Natural killer cell (primary cell): ENCODE measurements around the gene LSM12. TPM values are rescaled to one million over a fixed set of nuclear protein-coding genes. Genes with fewer than 3 reads are reported as not detected.
"Not testable (repeated sequence)": the region's sequence is repeated elsewhere in the genome, so short reads cannot be mapped to it uniquely, and the experiment has no call there.

ENCODE experiments used
- ATAC-seq, 3 donors: fragments of 150-1000 bp in 2 of 3; fragments of 200-7000 bp in 1 of 3; cut with Tn5 transposase; 1 replicate in 1 of 3; 2 replicates in 2 of 3; pipeline ENCODE4 v1.10.0; 2021; ENCODE audit warnings: mild to moderate bottlenecking in 2 of 3, moderate library complexity in 2 of 3
- DNase-seq, 2 donors: peaks; one replicate each; pipeline versions ENCODE4 v3.0.0 to v3.0.0-alpha.2; 2013 to 2021; ENCODE audit warnings: mixed read lengths in 1 of 2
- H3K27ac ChIP-seq: one replicate; pipeline ENCODE4 v1.5.1; 2013; ENCODE audit warnings: mild to moderate bottlenecking, low read length
- H3K27me3 ChIP-seq: one replicate; pipeline ENCODE4 v1.6.1; 2013; ENCODE audit warnings: low read length; ENCODE audit not compliant: control insufficient read depth, insufficient read depth
- H3K36me3 ChIP-seq: one replicate; pipeline ENCODE4 v1.6.1; 2013; ENCODE audit warnings: low read length; ENCODE audit not compliant: control insufficient read depth, insufficient read depth
- H3K4me1 ChIP-seq: one replicate; pipeline ENCODE4 v1.6.1; 2013; ENCODE audit warnings: low read length; ENCODE audit not compliant: control insufficient read depth, insufficient read depth
- H3K4me3 ChIP-seq: one replicate; pipeline ENCODE4 v1.5.1; 2013; ENCODE audit warnings: low read length
- H3K9me3 ChIP-seq: one replicate; pipeline ENCODE4 v1.6.1; 2013; ENCODE audit warnings: low read length; ENCODE audit not compliant: control insufficient read depth, insufficient read depth
- H3K27ac Mint-ChIP-seq, 2 donors: one replicate each; pipeline ENCODE4 v1.8.0; 2022; ENCODE audit warnings: mild to moderate bottlenecking in 2 of 2, mixed read lengths in 2 of 2, moderate library complexity in 1 of 2
- H3K27me3 Mint-ChIP-seq, 2 donors: one replicate each; pipeline ENCODE4 v1.8.0; 2022; ENCODE audit warnings: low read depth in 2 of 2, mixed read lengths in 2 of 2
- H3K36me3 Mint-ChIP-seq: one replicate; pipeline ENCODE4 v1.8.0; 2022; ENCODE audit warnings: mixed read lengths
- H3K4me1 Mint-ChIP-seq, 2 donors: one replicate each; pipeline ENCODE4 v1.8.0; 2022; ENCODE audit warnings: mixed read lengths in 2 of 2
- H3K4me3 Mint-ChIP-seq: one replicate; pipeline ENCODE4 v1.8.0; 2022; ENCODE audit warnings: mild to moderate bottlenecking, moderate library complexity, mixed read lengths
- H3K9me3 Mint-ChIP-seq, 2 donors: one replicate each; pipeline ENCODE4 v1.8.0; 2022; ENCODE audit warnings: mixed read lengths in 2 of 2
- WGBS: methylation state at CpG from one replicate; pipeline ENCODE4 v1.1.7; 2013; ENCODE audit warnings: missing lambda C conversion rate; ENCODE audit not compliant: insufficient coverage; 5-methylcytosine and 5-hydroxymethylcytosine counted together
- intact Hi-C: fragments of 100-400 bp; cut with micrococcal nuclease; formaldehyde crosslinking; loops from one replicate; pipeline ENCODE4 v1.14.2; 2022
- total RNA-seq, 4 donors: library from RNA; stranded (reverse); fragments of 120-200 nt in 1 of 4; gene quantifications; one replicate each; pipeline versions ENCODE4 v1.2.3 to v1.2.4, GENCODE V29; 2013 to 2022
- TF ChIP-seq, protein P1 (sequence below): fragments of 200-600 bp; IDR thresholded peaks from one replicate; pipeline ENCODE4 v1.8.0; 2022; ENCODE audit warnings: antibody characterized with exemption

Gene LSM12
- total RNA-seq, 3 donors from 2014 or later (not counting 1 experiment from before 2014, with no cell fraction given): 46.9 to 54.0 (median 51.8) TPM

DNA sequence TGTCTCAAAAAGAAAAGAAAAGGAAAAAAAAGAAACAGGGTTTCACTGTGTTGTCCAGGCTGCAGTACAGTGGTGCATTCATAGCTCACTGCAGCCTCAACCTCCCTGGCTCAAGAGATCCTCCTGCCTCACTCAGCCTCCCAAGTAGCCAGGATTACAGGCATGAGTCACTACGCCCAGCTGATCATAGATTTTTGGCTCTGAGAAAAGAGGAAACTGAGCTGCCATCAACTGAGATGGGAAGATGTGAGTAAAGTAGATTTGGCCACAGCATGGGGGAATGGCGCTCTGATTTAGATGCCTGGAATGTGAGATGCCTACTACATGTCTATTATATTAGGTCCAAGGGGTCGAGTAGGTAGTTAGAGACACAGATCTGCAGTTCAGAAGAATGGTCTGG lies 67.9 kb downstream of the LSM12 start:
- Mint-ChIP-seq H3K27me3 (peaks cover 25 to 29% of the 10 kb centered on the region in 2 donors), H3K4me3 (no peak overlapping the region), H3K4me1 (no peaks in the 10 kb centered on the region), H3K27ac (no peak overlapping the region), H3K36me3 (no peaks in the 10 kb centered on the region), H3K9me3 (no peaks in the 10 kb centered on the region)
- DNase-seq (no peak), ATAC-seq (no peak)
- no peak overlapping the region for H3K4me3 ChIP-seq
- TF ChIP-seq, protein P1, sequence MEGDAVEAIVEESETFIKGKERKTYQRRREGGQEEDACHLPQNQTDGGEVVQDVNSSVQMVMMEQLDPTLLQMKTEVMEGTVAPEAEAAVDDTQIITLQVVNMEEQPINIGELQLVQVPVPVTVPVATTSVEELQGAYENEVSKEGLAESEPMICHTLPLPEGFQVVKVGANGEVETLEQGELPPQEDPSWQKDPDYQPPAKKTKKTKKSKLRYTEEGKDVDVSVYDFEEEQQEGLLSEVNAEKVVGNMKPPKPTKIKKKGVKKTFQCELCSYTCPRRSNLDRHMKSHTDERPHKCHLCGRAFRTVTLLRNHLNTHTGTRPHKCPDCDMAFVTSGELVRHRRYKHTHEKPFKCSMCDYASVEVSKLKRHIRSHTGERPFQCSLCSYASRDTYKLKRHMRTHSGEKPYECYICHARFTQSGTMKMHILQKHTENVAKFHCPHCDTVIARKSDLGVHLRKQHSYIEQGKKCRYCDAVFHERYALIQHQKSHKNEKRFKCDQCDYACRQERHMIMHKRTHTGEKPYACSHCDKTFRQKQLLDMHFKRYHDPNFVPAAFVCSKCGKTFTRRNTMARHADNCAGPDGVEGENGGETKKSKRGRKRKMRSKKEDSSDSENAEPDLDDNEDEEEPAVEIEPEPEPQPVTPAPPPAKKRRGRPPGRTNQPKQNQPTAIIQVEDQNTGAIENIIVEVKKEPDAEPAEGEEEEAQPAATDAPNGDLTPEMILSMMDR: no peak
- intact Hi-C loops: no loop called here
- H3K27ac ChIP-seq: no peak overlapping the region
- no peaks in the 10 kb centered on the region for H3K36me3 ChIP-seq
- no peaks in the 10 kb centered on the region for H3K9me3 ChIP-seq
- WGBS: 77% methylated on average over 3 of the region's 3 CpGs
- peaks cover 7% of the 10 kb centered on the region for H3K4me1 ChIP-seq
- peaks cover 18% of the 10 kb centered on the region for H3K27me3 ChIP-seq

- intact Hi-C loops, H3K27ac ChIP-seq, DNase-seq, ATAC-seq, H3K36me3 ChIP-seq, H3K4me1 ChIP-seq, H3K36me3 Mint-ChIP-seq, H3K4me1 Mint-ChIP-seq, H3K4me3 ChIP-seq, H3K9me3 Mint-ChIP-seq, H3K9me3 ChIP-seq, H3K27ac Mint-ChIP-seq, H3K4me3 Mint-ChIP-seq: not testable (repeated sequence)
- peaks cover 25 to 30% of the 10 kb centered on the region in 2 donors for H3K27me3 Mint-ChIP-seq
- peaks cover 18% of the 10 kb centered on the region for H3K27me3 ChIP-seq
- 90% methylated on average over 5 of the region's 5 CpGs for WGBS
Observed at GRCh38 chr17:43997180-43997579, 69.3 kb downstream of the LSM12 start.

DNA sequence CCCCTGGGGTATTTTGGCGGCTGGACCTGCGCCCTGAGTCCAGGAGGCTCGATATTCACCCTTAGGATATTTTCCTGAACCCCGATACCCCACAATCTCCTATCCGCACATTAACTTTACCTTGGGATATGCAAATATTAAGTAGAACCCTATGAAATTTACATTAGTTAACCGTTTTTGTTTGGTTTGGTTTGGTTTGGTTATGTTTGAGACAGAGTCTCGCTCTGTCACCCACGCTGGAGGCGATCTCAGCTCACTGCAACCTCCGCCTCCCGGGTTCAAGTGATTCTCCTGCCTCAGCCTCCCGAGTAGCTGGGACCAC lies 71.4 kb downstream of the LSM12 start:
- H3K27me3 Mint-ChIP-seq: peaks cover 16 to 23% of the 10 kb centered on the region in 2 donors
- 29% methylated on average over 9 of the region's 12 CpGs for WGBS
- no peak overlapping the region for H3K27ac ChIP-seq
- no peak overlapping the region for H3K4me3 ChIP-seq
- no peaks in the 10 kb centered on the region for H3K36me3 ChIP-seq
- no peak for ATAC-seq
- no peaks in the 10 kb centered on the region for H3K4me1 Mint-ChIP-seq
- H3K36me3 Mint-ChIP-seq: no peaks in the 10 kb centered on the region
- intact Hi-C loops: loop anchor here (1.0 kb wide), 1 partner anchor 51 kb away; no protein-coding TSS in a partner anchor
- no peak for DNase-seq
- H3K9me3 Mint-ChIP-seq: no peaks in the 10 kb centered on the region
- H3K4me1 ChIP-seq: peaks cover 7% of the 10 kb centered on the region
- TF ChIP-seq, protein P1: no peak
- H3K27me3 ChIP-seq: peaks cover 18% of the 10 kb centered on the region
- no peak overlapping the region for H3K27ac Mint-ChIP-seq
- H3K4me3 Mint-ChIP-seq: no peak overlapping the region
- no peaks in the 10 kb centered on the region for H3K9me3 ChIP-seq

GRCh38 chr17:43994272-43995149 lies 72.0 kb downstream of the LSM12 start:
- intact Hi-C loops: loop anchor here (1.0 kb wide), 1 partner anchor 50 kb away; no protein-coding TSS in a partner anchor
- H3K27me3 Mint-ChIP-seq: peaks cover 16 to 23% of the 10 kb centered on the region in 2 donors
- no peak overlapping the region for H3K27ac Mint-ChIP-seq
- WGBS: 8% methylated on average over 51 of the region's 52 CpGs
- H3K4me1 Mint-ChIP-seq: no peaks in the 10 kb centered on the region
- Histone ChIP-seq H3K4me3 (no peak overlapping the region), H3K4me1 (peaks cover 7% of the 10 kb centered on the region), H3K36me3 (no peaks in the 10 kb centered on the region), H3K9me3 (no peaks in the 10 kb centered on the region), H3K27ac (no peak overlapping the region), H3K27me3 (peaks cover 18% of the 10 kb centered on the region)
- ATAC-seq (peak; percentile 85 to 98 (median 95)), DNase-seq (peak; percentile 48 to 80)
- TF ChIP-seq, protein P1: peak; percentile 66
- no peaks in the 10 kb centered on the region for H3K9me3 Mint-ChIP-seq
- H3K4me3 Mint-ChIP-seq: no peak overlapping the region
- no peaks in the 10 kb centered on the region for H3K36me3 Mint-ChIP-seq
